WI38 (cell line): Measurements from ENCODE around the gene GRAP2.

Source experiments
- H3K4me3 ChIP-seq: 2 replicates; pipeline ENCODE4 v1.5.1; 2011; ENCODE audit warnings: low read depth, mild to moderate bottlenecking, control low read depth, low read length
- TF ChIP-seq, protein P1 (sequence below): IDR thresholded peaks from 2 replicates; pipeline ENCODE4 v1.5.1; 2012; ENCODE audit warnings: low read depth, mild to moderate bottlenecking, control low read depth, low read length

Gene GRAP2

GRCh38 chr22:39935612-39936011, 34.7 kb downstream of the GRAP2 start:
- no peak overlapping the region for H3K4me3 ChIP-seq
- TF ChIP-seq, protein P1, sequence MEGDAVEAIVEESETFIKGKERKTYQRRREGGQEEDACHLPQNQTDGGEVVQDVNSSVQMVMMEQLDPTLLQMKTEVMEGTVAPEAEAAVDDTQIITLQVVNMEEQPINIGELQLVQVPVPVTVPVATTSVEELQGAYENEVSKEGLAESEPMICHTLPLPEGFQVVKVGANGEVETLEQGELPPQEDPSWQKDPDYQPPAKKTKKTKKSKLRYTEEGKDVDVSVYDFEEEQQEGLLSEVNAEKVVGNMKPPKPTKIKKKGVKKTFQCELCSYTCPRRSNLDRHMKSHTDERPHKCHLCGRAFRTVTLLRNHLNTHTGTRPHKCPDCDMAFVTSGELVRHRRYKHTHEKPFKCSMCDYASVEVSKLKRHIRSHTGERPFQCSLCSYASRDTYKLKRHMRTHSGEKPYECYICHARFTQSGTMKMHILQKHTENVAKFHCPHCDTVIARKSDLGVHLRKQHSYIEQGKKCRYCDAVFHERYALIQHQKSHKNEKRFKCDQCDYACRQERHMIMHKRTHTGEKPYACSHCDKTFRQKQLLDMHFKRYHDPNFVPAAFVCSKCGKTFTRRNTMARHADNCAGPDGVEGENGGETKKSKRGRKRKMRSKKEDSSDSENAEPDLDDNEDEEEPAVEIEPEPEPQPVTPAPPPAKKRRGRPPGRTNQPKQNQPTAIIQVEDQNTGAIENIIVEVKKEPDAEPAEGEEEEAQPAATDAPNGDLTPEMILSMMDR = no peak

DNA sequence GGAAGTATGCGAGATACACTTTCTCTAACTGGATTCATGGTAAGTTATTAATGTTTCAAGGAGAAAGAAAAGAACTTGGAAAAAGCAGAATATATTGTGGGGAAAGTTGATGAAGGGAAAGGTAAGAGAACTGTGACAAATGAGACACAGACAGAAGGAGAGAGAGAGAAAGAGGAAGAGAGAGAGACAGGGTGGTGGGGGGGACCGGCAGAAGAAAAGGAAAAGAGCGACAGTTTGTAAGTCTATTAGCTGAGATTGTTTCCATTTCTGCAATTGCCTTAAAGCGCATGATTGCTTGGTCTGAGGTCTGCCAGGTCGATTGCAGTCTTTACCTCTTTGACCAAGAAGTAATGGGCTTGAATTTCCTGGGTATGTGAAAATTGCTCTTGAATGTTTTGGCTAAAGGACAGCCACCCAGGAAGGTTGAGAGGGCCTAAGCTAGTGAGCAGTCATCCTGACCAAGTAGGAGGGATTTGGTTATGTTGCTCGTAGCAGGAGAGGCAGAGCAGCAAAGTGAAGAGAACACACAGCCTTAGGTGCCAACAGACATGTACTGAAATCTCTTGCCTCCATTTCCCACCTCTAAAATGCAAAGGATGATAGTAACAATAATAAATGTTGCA, 35.8 kb downstream of the GRAP2 start:
- TF ChIP-seq, protein P1 = no peak

GRCh38 chr22:39937906-39938305, 37.0 kb downstream of the GRAP2 start:
- H3K4me3 ChIP-seq = no peak overlapping the region
- TF ChIP-seq, protein P1 = no peak

More for the DNA sequence above, 35.8 kb downstream of the GRAP2 start:
- no peak overlapping the region for H3K4me3 ChIP-seq

DNA sequence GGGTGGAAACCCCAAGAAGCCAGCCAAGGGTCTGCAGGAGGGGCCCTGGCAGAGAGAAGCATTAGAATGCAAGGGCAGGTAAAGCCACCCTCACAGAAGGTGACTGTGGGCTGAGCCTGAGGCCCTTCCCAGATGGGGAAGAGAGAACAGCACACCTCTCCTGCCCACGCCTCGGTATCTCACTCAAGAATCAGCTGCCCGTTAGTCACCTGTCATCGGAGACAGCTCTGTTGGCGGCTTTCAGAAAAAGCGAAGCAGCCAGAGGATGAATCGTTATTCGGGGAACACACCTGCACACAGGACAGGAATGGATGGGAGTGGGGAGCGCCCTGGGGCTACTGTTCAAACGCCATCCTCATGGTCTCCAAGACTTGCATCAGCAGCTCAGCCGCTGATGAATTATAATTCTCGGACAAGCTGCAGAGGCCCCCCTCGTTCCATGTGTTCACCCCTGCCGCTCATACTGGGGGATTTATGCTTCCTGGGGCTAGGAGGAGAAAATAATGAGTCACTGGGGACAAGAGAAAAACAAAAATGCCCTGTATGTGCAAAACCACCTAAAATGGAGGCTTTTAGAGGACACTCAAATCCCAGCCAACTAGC, 37.7 kb downstream of the GRAP2 start:
- TF ChIP-seq, protein P1 = no peak
- no peak overlapping the region for H3K4me3 ChIP-seq

DNA sequence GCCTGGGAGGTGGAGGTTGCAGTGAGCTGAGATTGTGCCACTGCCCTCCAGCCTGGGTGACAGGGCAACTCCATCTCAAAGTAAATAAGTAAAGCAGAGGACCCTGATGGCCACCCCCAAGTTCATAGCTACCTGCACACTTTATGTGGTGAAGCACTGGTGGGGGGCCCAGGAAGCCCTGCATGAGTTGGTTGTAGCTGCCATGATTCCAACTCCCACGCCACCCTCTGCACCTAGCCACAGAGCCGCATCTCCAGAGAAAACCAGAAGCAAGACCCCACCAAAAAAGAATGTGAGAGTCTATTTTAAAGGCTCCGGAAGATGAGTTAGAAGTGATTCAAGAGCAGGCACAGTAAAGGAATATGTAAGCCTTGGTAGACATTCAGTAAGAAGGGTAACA, 38.9 kb downstream of the GRAP2 start:
- TF ChIP-seq, protein P1 = no peak
- no peak overlapping the region for H3K4me3 ChIP-seq

DNA sequence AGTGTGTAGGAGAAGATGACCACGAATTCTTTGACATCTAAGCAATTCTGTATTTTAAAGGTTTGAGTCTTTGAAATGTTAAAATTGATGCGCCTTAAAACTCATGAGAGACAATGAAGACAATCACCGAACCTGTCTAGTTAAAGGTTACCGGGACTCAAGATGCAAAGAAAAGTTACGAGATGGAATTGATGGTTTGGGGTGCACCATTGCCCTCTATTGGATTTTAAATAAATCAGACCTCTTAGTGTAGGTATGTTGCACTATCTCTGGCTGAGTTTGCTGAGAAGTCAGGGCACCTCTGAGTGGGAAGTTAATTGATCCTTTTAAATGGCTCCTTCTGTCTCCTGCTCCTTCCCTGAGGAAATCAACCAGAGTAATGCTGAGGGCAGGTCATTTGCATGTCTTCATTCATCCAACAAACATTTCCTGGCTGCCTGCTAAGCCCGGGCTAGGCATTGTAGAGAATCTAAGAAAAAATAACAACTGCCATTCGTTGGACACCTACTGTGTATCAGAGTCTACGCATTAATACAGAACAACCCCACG, 39.9 kb downstream of the GRAP2 start:
- TF ChIP-seq, protein P1 = no peak
- H3K4me3 ChIP-seq = no peak overlapping the region

DNA sequence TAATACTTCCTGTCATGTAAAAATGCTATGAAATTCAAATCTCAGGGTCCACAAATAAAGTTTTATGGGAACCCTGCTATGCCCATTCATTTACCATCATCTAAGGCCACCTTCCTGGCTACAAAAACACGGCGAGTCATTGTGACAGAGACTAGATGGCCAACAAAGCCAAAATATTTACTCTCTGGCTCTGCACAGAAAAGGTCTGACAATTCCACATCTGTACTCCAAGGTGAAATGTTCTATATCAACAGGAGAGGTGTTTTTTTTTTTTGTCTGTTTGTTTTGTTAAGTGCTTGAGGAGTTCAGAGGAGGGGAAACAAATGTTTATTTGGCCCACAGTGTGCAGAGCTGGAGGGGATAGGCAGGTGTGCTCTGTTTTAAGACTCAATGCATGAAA, 40.7 kb downstream of the GRAP2 start:
- H3K4me3 ChIP-seq = no peak overlapping the region
- TF ChIP-seq, protein P1 = no peak
